ENCODE results near the gene SUPT6H.

SUPT6H gene

DNA sequence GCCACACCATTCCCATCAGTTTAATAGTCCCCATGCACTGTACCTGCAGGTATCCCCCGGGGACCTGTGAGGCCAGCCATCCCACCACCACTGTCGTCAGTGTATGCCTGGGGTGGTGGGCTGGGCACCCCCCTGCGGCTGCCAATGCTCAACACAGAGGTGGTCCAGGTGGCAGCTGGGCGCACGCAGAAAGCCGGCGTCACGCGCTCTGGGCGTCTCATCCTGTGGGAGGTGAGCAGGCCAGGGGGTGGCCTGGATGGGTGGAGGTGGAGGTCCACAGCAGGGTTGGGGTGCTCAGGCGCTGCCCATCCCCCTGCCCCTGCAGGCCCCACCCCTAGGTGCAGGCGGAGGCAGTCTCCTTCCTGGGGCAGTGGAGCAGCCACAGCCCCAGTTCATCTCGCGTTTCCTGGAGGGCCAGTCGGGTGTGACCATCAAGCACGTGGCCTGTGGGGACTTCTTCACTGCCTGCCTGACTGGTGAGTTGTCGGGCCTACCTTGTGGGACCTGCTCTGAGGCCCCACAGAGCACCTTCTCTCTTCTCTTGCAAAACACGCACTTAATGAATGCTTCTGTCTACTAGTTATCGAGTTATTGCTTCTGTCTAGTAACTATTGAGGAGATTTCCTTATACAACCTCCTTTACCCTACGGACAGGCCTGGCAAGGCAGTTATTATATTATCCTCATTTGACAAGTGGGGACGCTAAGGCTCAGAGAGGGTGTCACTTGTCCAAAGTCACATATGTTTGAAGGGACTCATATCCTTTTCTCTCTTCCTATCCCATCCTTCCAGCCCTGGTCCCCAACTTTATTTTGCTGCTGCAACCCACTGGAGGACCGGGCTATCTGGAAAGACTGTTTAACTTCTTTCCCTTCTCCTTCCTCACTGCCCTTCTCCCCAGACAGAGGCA is 76.0 kb downstream of the SUPT6H start:
- DNase-seq (ENCODE audit: low read depth) = no peak

DNA sequence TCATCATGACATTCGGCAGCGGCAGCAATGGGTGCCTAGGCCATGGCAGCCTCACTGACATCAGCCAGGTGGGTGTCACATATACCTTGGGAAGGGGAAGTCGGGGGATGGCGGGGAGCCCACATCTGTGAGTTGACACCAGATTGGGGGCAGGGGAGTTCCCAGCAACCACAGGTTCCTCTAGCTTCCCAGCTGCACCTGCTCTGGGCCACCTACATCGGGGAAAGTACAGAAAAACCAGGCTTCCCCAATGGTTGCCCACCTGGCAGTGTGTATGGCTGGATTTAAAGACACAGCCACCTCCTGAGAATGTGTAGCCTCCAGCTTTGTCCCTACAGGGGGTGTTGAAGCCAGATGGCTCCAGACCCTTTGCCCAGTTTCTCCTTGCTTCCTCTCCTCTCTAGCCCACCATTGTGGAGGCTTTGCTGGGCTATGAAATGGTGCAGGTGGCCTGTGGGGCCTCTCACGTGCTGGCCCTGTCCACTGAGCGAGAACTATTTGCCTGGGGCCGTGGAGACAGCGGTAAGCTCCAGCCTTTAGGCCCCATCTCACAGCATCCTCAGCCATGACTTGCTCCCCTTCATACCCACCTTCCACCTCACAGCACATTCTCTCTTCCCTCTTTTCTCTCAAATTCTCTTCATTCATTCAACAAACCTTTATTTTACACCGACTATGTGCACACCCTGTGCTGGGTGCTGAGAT is 76.8 kb downstream of the SUPT6H start:
- DNase-seq (ENCODE audit: low read depth) = no peak

DNA sequence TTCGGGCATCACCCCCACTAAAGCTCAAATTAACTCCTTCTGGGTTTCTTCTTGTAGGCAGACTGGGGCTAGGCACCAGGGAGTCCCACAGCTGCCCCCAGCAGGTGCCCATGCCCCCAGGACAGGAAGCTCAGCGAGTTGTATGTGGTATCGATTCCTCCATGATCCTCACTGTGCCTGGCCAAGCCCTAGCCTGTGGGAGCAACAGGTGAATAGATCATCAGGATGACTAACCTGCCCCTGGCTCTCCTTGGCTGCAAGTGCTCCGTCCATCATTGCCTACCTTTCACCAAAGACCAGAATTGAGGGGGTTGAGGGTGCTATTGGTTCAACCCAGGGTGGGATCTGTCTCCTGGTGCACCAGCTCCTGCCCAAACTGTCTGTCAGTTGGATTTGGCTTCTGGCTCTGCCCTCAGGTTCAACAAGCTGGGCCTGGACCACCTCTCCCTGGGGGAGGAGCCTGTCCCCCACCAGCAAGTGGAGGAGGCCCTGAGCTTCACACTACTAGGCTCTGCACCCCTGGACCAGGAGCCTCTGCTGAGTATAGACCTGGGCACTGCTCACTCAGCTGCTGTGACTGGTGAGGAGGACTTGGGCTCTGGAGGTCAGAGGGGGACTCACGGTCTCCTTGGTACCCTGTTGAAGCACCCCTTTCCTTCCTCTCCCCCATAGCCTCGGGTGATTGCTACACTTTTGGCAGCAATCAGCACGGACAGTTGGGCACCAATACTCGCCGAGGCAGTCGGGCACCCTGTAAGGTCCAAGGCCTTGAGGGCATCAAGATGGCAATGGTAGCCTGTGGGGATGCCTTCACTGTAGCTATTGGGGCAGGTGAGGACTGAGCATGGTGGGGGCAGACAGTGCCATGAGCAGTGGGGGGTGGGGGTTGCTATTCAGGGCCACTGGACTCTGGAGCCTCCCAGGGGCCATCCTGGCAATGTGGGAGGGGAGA is 78.7 kb downstream of the SUPT6H start:
- no peak for DNase-seq (ENCODE audit: low read depth)

DNA sequence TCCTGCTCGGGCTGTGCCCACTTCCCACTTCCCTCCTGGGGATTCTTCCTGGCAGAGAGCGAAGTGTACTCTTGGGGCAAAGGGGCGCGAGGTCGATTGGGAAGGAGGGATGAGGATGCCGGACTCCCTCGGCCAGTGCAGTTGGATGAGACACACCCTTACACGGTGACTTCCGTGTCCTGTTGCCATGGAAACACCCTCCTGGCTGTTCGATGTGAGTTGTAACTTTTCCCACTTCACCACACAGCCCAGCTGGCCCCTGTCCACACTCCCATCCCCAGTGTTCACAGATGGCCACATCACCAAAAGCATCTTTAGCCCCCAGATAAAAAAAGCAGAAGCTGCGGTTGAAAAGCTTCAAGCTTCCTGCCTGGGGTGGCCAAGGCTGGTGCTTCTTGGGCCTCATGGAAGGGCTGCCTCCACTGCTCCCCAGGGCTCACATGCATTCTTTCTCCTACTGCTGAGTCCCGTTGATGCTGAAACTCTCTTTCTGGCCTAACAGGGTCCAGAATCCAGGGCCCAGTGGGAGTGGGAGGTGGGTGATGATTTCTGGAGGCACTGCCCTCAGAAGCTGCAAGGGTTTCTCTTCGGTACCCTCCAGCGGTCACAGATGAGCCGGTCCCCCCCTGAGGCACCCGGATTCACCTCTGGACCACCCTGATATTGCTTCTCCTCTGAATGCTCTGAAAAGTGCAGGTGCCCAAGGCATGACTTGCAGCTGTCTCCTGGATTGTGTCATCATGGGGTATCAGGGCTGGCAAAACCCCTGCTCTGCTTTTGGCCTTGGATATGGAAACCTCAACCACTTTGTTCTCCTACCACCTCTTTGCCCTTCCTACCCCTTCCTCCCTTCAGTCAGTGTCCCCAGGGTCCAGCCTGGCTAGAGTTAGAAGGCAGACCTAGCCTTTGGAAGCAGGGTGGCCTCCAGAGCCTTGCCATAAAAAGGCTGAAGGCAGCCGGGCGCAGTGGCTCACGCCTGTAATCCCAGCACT is 79.6 kb downstream of the SUPT6H start:
- no peak for DNase-seq (ENCODE audit: low read depth)

GRCh38 chr17:28743243-28744103 is 81.5 kb downstream of the SUPT6H start, which contains the start of gene TRAF4:
Gene TRAF4 (plus strand): TSS chr17:28744011. CDS start chr17:28744113, 102 bp downstream.
- DNase-seq (ENCODE audit: low read depth) = peak; percentile 82

GRCh38 chr17:28744104-28744971 is 82.3 kb downstream of the SUPT6H start:
- DNase-seq (ENCODE audit: low read depth) = peak; percentile 70

- no peak for DNase-seq (ENCODE audit: low read depth)
Observed at GRCh38 chr17:28744972-28745785, 83.2 kb downstream of the SUPT6H start.

- no peak for DNase-seq (ENCODE audit: low read depth)
Observed at GRCh38 chr17:28745786-28746411, 83.9 kb downstream of the SUPT6H start.

GRCh38 chr17:28746611-28747050 is 84.6 kb downstream of the SUPT6H start:
- DNase-seq (ENCODE audit: low read depth) = no peak

DNA sequence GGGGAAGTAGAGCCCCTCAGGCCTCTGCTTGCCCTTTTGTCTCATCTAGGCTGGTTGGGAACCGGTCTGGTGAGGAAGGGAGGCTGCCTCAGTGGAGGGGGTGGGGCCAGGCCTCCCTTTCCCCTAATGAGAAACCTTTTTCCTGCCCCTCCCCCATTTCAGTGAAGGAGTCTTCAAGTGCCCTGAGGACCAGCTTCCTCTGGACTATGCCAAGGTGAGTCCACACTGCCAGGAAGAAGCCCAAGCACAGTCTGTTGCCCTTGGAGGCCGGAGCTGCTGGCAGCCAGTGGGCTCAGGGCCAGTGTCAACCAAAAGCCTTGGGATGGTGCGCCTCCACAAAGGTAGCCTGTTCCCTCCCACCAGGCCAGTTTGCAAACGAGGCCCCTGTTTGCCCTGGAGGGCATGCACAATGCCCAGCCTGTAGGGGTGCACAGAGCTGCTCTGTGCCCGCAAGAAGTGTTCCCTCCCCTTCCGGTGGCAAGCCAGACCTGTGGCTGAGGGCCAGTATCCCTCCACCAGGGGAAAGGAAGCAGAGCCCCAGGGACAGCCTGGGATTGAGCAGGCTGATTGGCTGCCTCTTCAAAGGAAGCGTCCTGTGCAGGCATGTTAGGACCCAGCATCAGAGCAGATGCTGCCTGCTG is 85.2 kb downstream of the SUPT6H start:
- DNase-seq (ENCODE audit: low read depth) = no peak

DNA sequence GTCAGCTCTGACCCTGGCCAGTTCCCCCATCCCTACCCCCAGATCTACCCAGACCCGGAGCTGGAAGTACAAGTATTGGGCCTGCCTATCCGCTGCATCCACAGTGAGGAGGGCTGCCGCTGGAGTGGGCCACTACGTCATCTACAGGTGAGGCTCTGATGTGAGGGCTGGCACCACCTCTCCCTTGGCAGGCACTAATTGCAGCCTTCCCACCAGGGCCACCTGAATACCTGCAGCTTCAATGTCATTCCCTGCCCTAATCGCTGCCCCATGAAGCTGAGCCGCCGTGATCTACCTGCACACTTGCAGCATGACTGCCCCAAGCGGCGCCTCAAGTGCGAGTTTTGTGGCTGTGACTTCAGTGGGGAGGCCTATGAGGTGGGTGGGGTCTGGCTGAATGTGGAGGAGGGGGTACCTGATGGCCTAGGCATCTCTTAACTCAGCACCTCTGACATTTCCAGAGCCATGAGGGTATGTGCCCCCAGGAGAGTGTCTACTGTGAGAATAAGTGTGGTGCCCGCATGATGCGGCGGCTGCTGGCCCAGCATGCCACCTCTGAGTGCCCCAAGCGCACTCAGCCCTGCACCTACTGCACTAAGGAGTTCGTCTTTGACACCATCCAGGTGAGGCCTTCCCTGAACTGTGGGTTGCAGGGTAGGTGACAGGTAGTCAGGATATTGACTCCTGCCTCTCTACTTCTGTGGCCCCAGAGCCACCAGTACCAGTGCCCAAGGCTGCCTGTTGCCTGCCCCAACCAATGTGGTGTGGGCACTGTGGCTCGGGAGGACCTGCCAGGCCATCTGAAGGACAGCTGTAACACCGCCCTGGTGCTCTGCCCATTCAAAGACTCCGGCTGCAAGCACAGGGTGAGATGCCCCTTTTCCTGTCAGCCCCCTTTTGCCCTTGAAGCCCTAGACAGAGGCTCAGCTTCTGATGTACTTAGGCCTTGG is 86.1 kb downstream of the SUPT6H start:
- DNase-seq (ENCODE audit: low read depth) = no peak

GRCh38 chr17:28748852-28749515 is 87.0 kb downstream of the SUPT6H start:
- no peak for DNase-seq (ENCODE audit: low read depth)

DNA sequence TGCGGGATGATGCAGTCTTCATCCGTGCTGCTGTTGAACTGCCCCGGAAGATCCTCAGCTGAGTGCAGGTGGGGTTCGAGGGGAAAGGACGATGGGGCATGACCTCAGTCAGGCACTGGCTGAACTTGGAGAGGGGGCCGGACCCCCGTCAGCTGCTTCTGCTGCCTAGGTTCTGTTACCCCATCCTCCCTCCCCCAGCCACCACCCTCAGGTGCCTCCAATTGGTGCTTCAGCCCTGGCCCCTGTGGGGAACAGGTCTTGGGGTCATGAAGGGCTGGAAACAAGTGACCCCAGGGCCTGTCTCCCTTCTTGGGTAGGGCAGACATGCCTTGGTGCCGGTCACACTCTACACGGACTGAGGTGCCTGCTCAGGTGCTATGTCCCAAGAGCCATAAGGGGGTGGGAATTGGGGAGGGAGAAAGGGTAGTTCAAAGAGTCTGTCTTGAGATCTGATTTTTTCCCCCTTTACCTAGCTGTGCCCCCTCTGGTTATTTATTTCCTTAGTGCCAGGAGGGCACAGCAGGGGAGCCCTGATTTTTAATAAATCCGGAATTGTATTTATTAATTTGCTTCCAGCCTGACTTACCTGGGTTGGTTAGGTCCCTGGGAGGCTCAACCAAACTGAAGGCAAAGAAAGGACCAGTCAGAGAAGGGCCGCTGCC is 87.6 kb downstream of the SUPT6H start:
- no peak for DNase-seq (ENCODE audit: low read depth)
